ENCODE data around the gene B4GALNT2. TPM values are rescaled to one million over a fixed set of nuclear protein-coding genes. Genes with fewer than 3 reads are reported as not detected.

Gene B4GALNT2
- total RNA-seq, 2 experiments from 2014 or later = not detected

DNA sequence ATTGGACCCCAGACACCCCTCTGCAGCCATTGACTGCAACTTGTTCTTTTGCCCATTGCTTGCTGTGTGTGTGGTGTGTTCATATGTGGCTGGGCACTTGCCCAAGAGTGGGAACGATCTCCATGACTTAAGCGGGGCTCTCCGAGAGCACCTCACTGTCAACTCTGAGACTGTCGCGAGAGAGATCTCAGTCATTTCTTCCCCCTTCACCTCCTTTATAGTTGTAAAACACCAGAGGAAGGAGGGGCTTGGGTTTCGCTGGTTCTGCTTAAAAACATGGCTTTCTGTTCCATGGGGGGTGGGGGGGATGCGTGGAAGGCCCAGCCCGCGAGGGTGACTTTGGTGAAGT is 90.6 kb downstream of the B4GALNT2 start:
- no peak overlapping the region for H3K27ac Mint-ChIP-seq
- POLR2A ChIA-PET = no interaction called here

DNA sequence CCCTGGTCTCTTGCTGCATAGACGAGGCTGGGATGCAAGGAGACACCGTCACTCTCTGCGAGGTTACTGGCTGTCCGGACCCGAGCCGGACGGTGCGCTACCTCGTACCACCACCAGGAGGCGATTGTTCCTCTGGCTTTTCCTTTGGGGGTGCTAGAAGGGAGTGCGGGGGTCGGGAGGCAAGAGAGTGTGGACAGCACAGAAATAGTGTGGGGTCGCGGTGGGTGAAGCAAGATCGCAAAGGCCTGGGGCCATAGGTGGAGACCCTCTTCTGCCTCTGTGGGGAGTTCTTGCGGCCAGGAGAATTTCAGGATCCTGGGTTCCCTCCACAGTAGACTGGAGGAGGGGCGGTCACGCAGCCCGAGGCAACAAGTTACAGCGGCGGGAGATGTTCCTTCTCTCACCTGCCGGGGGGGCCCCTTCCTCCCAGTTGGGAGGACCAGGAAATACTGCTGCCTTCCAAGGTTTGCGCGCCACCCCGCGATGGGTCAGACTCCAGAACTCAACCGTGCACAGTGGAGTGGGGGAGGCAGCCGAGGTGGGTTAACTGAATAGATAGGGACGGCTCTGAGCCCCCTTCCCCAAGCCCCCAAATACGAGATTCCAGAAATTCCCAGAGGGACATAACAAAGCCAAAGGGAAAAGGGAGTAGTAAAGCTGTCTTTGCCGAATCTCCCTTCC is 91.1 kb downstream of the B4GALNT2 start:
- ChIA-PET CTCF (interaction anchor here (0.6 to 2.2 kb wide), 5 partner anchors 15 to 141 kb away, joined by 3 to 9 read pairs (median 5); no protein-coding TSS in a partner anchor), POLR2A (no interaction called here)
- H3K9me3 Mint-ChIP-seq = no peaks in the 10 kb centered on the region
- H3K4me3 Mint-ChIP-seq = peak overlapping the region; percentile 55
- DNase-seq = peak; percentile 63
- H3K4me1 Mint-ChIP-seq = peaks cover 50% of the 10 kb centered on the region
- H3K36me3 Mint-ChIP-seq (ENCODE audit: low read depth) = peaks cover 39% of the 10 kb centered on the region
- H3K27me3 Mint-ChIP-seq = peaks cover 3% of the 10 kb centered on the region
- no peak overlapping the region for H3K27ac Mint-ChIP-seq

More for the DNA sequence above, 90.6 kb downstream of the B4GALNT2 start:
- Mint-ChIP-seq H3K4me3 (peak overlapping the region; percentile 55), H3K36me3 (ENCODE audit: low read depth) (peaks cover 42% of the 10 kb centered on the region), H3K27me3 (peaks cover 3% of the 10 kb centered on the region), H3K9me3 (no peaks in the 10 kb centered on the region), H3K4me1 (peaks cover 54% of the 10 kb centered on the region)
- CTCF ChIA-PET = interaction anchor here (1.0 to 2.7 kb wide), 3 partner anchors 12 to 135 kb away, joined by 3 to 7 read pairs (median 3); partner anchors contain the start of genes ABI3 and GNGT2
- no peak for DNase-seq

DNA sequence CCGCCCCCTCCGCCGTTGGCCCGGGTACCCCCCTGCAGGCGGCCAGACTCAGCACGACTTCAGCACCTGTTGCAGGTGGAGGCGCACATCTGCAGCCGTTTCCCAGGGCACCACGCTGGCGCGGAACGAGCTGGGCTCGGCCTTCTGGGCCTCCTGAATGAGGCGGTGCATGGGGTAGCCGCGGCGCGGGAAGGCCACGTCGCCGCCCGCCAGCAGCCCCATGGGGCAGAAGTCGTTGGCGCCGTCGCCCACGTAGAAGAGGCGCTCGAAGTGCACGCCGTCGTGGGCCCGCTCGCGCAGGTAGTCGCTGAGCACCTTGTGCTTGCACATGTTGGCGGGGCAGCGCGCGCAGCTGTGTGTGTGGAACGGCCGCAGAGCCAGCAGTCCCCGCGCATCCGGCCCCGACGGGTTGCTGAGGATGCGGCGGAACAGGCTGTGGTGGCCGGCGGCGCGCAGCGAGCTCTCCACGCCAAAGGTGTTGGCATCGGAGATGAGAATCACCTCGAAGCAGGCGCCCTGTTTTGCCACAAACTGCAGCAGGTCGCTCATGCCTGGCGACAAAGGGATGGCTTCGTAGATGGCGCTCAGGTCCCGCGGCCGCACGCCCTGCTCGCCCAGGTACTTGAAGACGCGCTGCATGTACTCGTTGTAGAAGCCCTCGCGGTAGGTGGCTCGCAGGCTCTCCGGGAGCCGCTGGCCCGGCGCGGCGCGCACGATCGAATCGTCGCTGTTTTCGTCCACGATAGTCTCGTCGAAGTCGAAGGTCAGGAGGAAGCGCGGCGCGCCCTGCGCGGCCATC is 91.8 kb downstream of the B4GALNT2 start:
- DNase-seq = peak; percentile 61
- Mint-ChIP-seq H3K9me3 (no peaks in the 10 kb centered on the region), H3K4me3 (peak overlapping the region; percentile 20), H3K4me1 (peaks cover 43% of the 10 kb centered on the region), H3K27me3 (peaks cover 9% of the 10 kb centered on the region), H3K36me3 (ENCODE audit: low read depth) (peaks cover 33% of the 10 kb centered on the region), H3K27ac (no peak overlapping the region)
- POLR2A ChIA-PET = no interaction called here
- CTCF ChIA-PET = interaction anchor here (0.6 to 2.2 kb wide), 5 partner anchors 15 to 141 kb away, joined by 3 to 9 read pairs (median 5); no protein-coding TSS in a partner anchor

DNA sequence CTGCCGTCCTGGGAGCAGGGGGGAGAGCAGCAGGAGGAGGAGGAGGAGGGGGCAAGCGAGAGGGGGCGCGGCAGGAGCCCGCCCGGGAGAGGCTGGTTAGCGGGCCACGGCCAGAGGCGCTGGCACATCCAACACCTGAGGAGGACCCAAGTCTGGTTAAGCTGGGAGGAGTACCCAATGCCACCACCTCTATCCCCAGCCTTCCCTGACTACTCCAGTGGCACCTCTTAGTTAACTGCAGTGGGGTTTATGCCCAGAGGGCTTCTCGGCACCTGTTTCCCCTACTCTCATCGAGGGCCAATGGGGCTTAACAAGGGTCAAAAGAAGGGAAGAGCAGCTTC is 92.4 kb downstream of the B4GALNT2 start:
- Mint-ChIP-seq H3K4me1 (peaks cover 41% of the 10 kb centered on the region), H3K36me3 (ENCODE audit: low read depth) (peaks cover 30% of the 10 kb centered on the region), H3K27me3 (peaks cover 15% of the 10 kb centered on the region), H3K4me3 (peak overlapping the region; percentile 20), H3K27ac (no peak overlapping the region), H3K9me3 (no peaks in the 10 kb centered on the region)
- POLR2A ChIA-PET = no interaction called here
- CTCF ChIA-PET = interaction anchor here (1.2 to 2.2 kb wide), 4 partner anchors 20 to 35 kb away, joined by 3 to 9 read pairs (median 5); no protein-coding TSS in a partner anchor
- no peak for DNase-seq

DNA sequence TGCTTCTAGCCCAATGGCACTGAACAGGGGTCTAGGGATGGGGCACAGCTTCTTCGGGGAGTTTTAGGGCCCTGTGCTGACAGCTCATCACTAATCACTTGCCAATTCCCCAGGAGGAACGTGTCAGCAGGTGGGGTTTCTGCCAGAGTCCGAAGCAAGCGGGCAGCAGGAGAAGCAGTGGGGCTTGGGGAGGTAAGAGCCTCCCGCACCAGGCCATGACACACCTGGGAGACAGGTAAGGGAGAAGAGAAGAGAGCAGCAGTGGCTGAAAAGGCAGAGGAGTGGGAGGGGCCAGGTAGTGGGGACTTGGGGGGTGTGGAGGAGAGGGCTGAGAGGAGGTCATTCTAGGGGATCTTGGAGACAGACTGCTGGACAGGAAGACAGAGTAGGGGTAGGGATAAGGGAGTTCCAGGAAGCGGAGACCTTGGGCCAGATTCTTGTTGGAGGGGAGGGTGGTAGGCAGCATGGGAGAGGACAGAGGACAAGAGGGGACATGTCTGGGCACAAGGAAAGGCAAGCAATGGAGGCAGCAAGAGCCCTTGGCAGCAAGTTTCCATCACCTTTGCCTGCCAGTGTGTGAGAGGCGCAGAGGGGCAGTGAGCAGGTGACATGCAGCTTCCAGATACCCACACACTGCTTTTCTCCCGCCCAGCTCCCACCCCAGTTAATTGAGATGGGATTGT is 93.1 kb downstream of the B4GALNT2 start:
- peak overlapping the region; percentile 22 for H3K4me3 Mint-ChIP-seq
- H3K4me1 Mint-ChIP-seq = peaks cover 38% of the 10 kb centered on the region
- ChIA-PET CTCF (interaction anchor here (0.6 to 2.5 kb wide), 10 partner anchors 10 to 45 kb away, joined by 3 to 13 read pairs (median 4); no protein-coding TSS in a partner anchor), POLR2A (interaction anchor here (0.8 kb wide), 1 partner anchor 34 kb away, joined by 3 read pairs; no protein-coding TSS in a partner anchor)
- H3K27me3 Mint-ChIP-seq = peaks cover 19% of the 10 kb centered on the region
- no peak for DNase-seq
- peaks cover 26% of the 10 kb centered on the region for H3K36me3 Mint-ChIP-seq (ENCODE audit: low read depth)
- H3K27ac Mint-ChIP-seq = peak overlapping the region; percentile 58
- H3K9me3 Mint-ChIP-seq = no peaks in the 10 kb centered on the region

Other genes starting within 250 kb of the B4GALNT2 start
- gene ATP5MC1, start 240.0 kb upstream of the B4GALNT2 start, total RNA-seq = 10 to 100 TPM; 64.1 to 85.5 TPM
- gene UBE2Z, start 224.4 kb upstream of the B4GALNT2 start, total RNA-seq = 10 to 100 TPM; 74.5 to 76.5 TPM
- 100 to 1,000 TPM in 1 of 2 experiments, 10 to 100 TPM in 1; 73.0 to 101 TPM for gene SNF8, start 187.9 kb upstream of the B4GALNT2 start, total RNA-seq
- gene GIP, start 164.2 kb upstream of the B4GALNT2 start, total RNA-seq = not detected
- under 1 TPM in 1 of 2 experiments, not detected in 1; 0.04 TPM for gene IGF2BP1, start 135.4 kb upstream of the B4GALNT2 start, total RNA-seq
- 10 to 100 TPM; 15.0 to 15.9 TPM for gene GNGT2, start 77.8 kb downstream of the B4GALNT2 start, total RNA-seq
- gene ABI3, start 77.9 kb downstream of the B4GALNT2 start, total RNA-seq = 10 to 100 TPM; 58.4 to 59.4 TPM
- not detected for gene PHOSPHO1, start 98.0 kb downstream of the B4GALNT2 start, total RNA-seq
- gene ZNF652, start 229.5 kb downstream of the B4GALNT2 start, total RNA-seq = 10 to 100 TPM; 32.1 to 36.2 TPM

Measured in activated CD4-positive, alpha-beta T cell treated with anti-CD3 and anti-CD28 coated beads, Interleukin-2, amount 10 ng/mL, durations not matched to agents 7 days and 5 days (primary cell).